Omental fat pad (tissue), 4 donors: ENCODE measurements around the gene TCF21. TPM values are rescaled to one million over a fixed set of nuclear protein-coding genes. Genes with fewer than 3 reads are reported as not detected.
"Not testable (repeated sequence)": the region's sequence is repeated elsewhere in the genome, so short reads cannot be mapped to it uniquely, and the experiment has no call there.

Source experiments
- ATAC-seq: fragments of 150-250 bp; one replicate; pipeline ENCODE4 v1.9.1; 2016; ENCODE audit warnings: mild to moderate bottlenecking, moderate library complexity; ENCODE audit not compliant: low FRiP score
- DNase-seq: peaks from one replicate; pipeline ENCODE4 v3.0.0-alpha.2; 2019; ENCODE audit warnings: low spot score
- total RNA-seq, 4 donors: library from RNA; depleted of rRNA; stranded (reverse); fragments of >200 nt; gene quantifications; one replicate each; pipeline ENCODE4 v1.1.0, GENCODE V29; 2016
- TF ChIP-seq, protein P1 (sequence below), 3 donors: fragments of 450-650 bp; IDR thresholded peaks; one replicate each; pipeline ENCODE4 v1.5.1; 2016 to 2017; ENCODE audit warnings: antibody characterized with exemption in 3 of 3, mild to moderate bottlenecking in 3 of 3, moderate library complexity in 2 of 3

TCF21 gene
- total RNA-seq, 4 donors from 2014 or later: 5.8 to 13.7 (median 7.1) TPM

DNA sequence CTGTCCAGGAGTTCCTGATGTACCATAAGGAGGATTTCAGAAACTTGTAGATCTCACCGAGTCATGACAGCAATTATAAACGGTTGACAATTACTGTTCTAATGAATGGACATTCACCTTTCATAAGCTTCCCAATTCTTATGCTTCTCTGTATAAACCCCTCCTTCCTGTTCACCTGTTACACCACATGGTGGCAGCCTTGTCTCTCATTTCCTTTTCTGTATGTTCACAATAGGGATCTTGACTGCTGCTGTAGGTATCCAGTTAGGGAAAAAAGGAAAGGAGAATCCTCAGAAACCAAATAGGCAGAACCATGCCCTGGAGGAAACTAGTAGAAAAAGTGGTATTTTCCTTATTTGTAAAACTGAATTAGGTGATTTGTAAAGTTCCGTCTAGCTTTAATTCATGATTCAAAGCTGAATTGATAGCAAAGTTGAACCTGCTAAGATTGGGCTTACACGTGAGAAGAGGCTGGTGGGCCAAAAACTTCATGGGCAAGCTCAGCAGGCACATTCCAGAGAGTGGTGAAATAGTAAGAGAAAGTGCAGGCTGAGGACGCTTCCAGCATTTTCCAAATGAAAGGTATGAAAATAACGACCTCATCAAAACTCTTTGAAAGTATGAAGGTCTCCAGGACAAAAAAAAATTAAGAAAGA is 35.2 kb downstream of the TCF21 start:
- TF ChIP-seq, protein P1, sequence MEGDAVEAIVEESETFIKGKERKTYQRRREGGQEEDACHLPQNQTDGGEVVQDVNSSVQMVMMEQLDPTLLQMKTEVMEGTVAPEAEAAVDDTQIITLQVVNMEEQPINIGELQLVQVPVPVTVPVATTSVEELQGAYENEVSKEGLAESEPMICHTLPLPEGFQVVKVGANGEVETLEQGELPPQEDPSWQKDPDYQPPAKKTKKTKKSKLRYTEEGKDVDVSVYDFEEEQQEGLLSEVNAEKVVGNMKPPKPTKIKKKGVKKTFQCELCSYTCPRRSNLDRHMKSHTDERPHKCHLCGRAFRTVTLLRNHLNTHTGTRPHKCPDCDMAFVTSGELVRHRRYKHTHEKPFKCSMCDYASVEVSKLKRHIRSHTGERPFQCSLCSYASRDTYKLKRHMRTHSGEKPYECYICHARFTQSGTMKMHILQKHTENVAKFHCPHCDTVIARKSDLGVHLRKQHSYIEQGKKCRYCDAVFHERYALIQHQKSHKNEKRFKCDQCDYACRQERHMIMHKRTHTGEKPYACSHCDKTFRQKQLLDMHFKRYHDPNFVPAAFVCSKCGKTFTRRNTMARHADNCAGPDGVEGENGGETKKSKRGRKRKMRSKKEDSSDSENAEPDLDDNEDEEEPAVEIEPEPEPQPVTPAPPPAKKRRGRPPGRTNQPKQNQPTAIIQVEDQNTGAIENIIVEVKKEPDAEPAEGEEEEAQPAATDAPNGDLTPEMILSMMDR (IDR thresholded peaks at IDR 0.05): peak in 2 of 3 donors; percentile 15 to 38
- ATAC-seq (peak; percentile 95), DNase-seq (no peak)

DNA sequence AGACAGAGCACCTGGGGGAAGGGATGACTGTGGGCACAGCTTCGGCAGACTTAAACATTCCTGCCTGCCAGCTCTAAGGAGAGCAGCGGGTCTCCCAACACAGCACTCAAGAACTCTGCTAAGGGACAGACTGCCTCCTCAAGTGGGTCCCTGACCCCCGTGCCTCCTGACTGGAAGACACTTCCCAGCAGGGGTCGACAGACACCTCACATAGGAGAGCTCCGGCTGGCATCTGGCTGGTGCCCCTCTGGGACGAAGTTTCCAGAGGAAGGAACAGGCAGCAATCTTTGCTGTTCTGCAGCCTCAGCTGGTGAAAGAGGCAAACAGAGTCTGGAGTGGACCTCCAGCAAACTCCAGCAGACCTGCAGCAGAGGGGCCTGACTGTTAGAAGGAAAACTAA is 42.3 kb downstream of the TCF21 start:
- not testable (repeated sequence) for ATAC-seq, DNase-seq

DNA sequence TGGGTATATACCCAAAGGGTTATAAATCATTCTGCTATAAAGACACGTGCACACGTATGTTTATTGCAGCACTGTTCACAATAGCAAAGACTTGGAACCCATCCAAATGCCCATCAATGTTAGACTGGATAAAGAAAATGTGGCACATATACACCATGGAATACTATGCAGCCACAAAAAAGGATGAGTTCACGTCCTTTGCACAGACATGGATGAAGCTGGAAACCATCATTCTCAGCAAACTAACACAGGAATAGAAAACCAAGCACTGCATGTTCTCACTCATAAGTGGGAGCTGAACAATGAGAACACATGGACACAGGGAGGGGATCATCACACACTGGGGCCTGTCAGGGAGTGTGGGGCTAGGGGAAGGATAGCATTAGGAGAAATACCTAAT is 47.4 kb downstream of the TCF21 start:
- not testable (repeated sequence) for ATAC-seq, DNase-seq

DNA sequence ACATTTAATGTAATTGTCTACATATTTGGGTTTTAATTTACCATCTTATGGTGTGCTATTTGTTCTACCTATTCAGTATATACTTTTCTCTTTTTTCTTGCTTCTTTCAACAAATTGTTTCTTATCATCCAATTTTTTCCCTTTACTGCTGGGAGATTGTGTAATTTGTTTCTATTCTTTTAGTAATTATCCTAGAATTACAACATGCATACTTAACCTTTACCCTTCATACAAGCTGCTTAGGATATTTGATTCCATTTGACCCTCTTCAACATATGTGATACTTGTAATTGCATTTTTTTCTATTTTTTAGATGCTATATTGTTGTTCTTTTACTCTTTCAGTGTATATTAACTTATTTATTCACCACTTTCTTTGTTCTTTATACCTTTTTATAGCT is 49.0 kb downstream of the TCF21 start:
- ATAC-seq: no peak

DNA sequence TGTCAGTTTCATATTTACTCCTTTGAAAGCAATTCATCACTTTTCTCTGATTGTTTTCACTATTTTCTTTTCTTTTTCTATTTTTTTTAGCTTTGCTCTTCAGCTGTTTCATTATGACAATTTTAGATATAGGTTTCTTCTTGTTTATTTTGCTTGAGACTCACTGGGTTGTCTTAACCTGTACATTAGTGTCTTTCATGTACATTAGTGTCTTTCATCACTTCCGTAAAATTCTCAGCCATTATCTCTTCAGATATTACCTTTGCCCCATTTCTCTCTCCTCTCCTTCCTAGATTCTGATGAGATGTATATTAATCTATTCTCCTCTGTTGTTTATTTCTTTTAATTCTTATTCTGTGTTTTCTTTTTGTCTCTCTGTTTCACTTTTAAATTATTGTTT is 49.6 kb downstream of the TCF21 start:
- DNase-seq (no peak), ATAC-seq (no peak)
- TF ChIP-seq, protein P1 (IDR thresholded peaks at IDR 0.05): no peak

More for the DNA sequence above, 49.0 kb downstream of the TCF21 start:
- no peak for DNase-seq
- TF ChIP-seq, protein P1 (IDR thresholded peaks at IDR 0.05): no peak

DNA sequence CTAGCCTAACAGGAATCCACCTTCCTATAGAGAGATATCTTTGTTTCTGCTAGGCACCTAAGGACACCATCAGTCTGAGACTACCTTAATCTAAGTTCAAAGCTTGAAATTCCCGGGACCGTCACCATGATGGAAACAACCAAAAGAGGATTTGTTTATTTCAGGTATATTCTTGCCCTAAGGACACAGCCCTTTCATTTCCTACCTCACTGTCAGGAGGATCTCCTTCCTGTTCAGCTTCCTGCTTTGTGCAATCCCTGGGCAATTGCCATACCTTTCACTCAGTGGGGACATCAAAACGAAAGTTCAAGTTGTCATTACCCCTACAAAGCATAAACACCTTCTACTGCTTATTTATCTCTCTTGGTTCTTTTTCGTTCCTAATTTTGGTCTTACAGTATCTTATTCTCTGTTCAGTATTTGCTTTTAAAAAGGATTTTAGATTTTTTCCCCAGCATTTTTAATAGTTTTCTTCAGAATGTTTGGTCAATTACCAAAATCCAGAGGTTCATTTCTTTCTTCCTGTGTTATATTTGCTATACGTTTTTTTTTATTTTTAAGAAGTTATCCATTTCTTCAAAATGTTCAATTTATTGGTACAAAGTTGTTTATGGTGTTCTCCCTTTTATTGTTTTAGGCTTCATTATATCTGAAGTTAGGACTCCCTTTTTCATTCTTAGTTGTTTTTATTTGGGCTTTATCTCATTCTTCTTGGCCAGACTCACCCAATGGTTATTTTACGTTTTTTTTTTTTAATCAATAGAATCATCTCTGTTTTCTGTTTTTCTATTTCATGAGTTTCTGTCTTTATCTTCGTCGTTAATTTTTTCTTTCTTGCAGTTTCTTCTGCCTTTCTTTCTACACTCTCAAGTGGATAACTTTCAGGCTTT is 51.1 kb downstream of the TCF21 start:
- no peak for ATAC-seq
- no peak for DNase-seq
- TF ChIP-seq, protein P1 (IDR thresholded peaks at IDR 0.05): no peak

Other genes starting within 250 kb of the TCF21 start
- gene TBPL1, start 64.1 kb downstream of the TCF21 start, total RNA-seq: 10 to 100 TPM; 10.1 to 18.6 (median 12.3) TPM
- gene SLC2A12, start 163.5 kb downstream of the TCF21 start, total RNA-seq: 1 to 10 TPM in 3 of 4 donors, under 1 TPM in 1; 0.60 to 4.0 (median 1.2) TPM